Glutamatergic neuron (in vitro differentiated cells): ENCODE results near the gene TMEM181. TPM values are rescaled to one million over a fixed set of nuclear protein-coding genes. Genes with fewer than 3 reads are reported as not detected.
A peak's percentile ranks its signal among the peaks of the same experiment; 100 is the strongest.
"Not testable (repeated sequence)": the region's sequence is repeated elsewhere in the genome, so short reads cannot be mapped to it uniquely, and the experiment has no call there.

Experiments
- DNase-seq: peaks from one replicate; pipeline ENCODE4 v3.0.0; 2022
- H3K27ac Mint-ChIP-seq: one replicate; pipeline ENCODE4 v1.8.0; 2020; ENCODE audit warnings: mild to moderate bottlenecking, mixed read lengths, inconsistent platforms; ENCODE audit not compliant: unreplicated experiment
- H3K27me3 Mint-ChIP-seq: one replicate; pipeline ENCODE4 v1.8.0; 2020; ENCODE audit warnings: mild to moderate bottlenecking, moderate library complexity, mixed read lengths, inconsistent platforms; ENCODE audit not compliant: unreplicated experiment
- H3K36me3 Mint-ChIP-seq: one replicate; pipeline ENCODE4 v1.8.0; 2020; ENCODE audit warnings: mild to moderate bottlenecking, mixed read lengths, inconsistent platforms; ENCODE audit not compliant: unreplicated experiment
- H3K4me1 Mint-ChIP-seq: one replicate; pipeline ENCODE4 v1.8.0; 2020; ENCODE audit warnings: mild to moderate bottlenecking, low read depth, mixed read lengths, inconsistent platforms; ENCODE audit not compliant: unreplicated experiment
- H3K4me3 Mint-ChIP-seq: one replicate; pipeline ENCODE4 v1.8.0; 2020; ENCODE audit warnings: mild to moderate bottlenecking, mixed read lengths, inconsistent platforms; ENCODE audit not compliant: unreplicated experiment
- H3K9me3 Mint-ChIP-seq: one replicate; pipeline ENCODE4 v1.8.0; 2020; ENCODE audit warnings: mild to moderate bottlenecking, moderate library complexity, mixed read lengths, inconsistent platforms; ENCODE audit not compliant: unreplicated experiment
- CTCF ChIP-seq: fragments of 200-600 bp; sonication (generic); IDR thresholded peaks from one replicate; pipeline ENCODE4 v1.5.0; 2021; ENCODE audit not compliant: partially characterized antibody, unreplicated experiment
- total RNA-seq: library from RNA; stranded (reverse); fragmentation: NEBNext Ultra II Directional; extraction: Animal tissue kit (Norgen Biotek cat#: 25700); gene quantifications from one replicate; pipeline ENCODE4 v1.2.1, GENCODE V29; 2021; ENCODE audit not compliant: unreplicated experiment

TMEM181 gene
- total RNA-seq, 1 donor from 2014 or later: 44.3 TPM

DNA sequence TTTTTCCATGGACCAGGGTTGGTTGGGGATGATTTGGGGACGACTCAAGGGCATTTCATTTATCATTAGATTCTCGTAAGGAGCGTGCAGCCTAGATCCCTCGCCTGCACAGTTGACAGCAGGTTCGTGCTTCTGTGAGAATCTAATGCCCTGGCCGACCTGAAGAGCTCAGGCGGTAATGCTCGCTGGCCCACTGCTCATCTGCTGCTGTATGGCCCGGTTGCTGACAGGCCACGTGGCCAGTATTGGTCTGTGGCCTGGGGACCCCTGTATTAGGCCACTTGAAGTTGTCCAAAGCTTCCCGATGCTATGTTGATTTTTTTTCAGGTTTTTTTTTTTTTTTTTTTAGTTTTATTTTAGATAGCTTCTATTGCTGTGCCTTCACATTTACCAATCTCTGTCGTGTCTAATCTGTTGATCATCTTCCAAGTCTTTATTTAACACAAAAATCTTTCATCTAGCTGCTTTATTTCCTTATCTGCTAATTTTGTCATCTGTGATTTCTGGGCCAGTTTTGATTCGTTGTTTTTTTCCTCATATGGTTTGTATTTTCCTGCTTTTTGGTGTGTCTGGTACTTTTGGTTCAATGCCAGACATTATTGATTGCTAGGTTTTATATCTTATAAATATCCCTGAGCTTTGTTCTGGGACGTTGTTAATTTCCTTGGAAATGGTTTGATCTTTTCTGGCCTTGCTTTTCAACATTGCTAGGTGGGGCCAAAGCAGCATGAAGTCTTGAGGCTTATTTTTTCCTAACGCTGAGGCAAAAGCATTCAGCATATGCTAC lies 43.6 kb downstream of the TMEM181 start:
- Mint-ChIP-seq H3K4me3 (no peak overlapping the region), H3K27me3 (peaks cover 8% of the 10 kb centered on the region), H3K9me3 (peaks cover 7% of the 10 kb centered on the region), H3K27ac (peak overlapping the region; percentile 75), H3K4me1 (peaks cover 29% of the 10 kb centered on the region), H3K36me3 (no peaks in the 10 kb centered on the region)
- TF ChIP-seq CTCF: no peak
- DNase-seq: no peak

DNA sequence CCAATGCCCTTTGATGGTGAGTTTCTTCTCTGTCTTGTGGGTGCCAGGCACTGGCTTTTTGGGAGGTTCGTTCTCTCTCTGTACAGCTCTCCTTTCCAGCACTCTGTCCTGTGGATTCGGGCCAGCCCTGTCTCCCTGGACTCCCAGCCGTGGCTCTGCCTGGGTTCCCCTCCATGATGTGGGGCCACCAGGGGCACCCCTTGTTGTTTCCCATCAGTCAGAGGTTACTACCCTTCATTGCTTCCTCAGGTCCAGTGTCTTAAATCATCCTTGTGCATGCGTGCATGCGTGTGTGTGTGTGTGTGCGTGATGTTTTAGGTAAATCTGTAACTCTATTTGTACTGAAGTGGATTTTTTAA lies 44.1 kb downstream of the TMEM181 start:
- Mint-ChIP-seq H3K36me3 (no peaks in the 10 kb centered on the region), H3K9me3 (peaks cover 7% of the 10 kb centered on the region), H3K4me1 (peaks cover 27% of the 10 kb centered on the region), H3K4me3 (peak overlapping the region; percentile 26), H3K27ac (peak overlapping the region; percentile 75), H3K27me3 (peaks cover 7% of the 10 kb centered on the region)
- DNase-seq: no peak
- no peak for TF ChIP-seq CTCF

DNA sequence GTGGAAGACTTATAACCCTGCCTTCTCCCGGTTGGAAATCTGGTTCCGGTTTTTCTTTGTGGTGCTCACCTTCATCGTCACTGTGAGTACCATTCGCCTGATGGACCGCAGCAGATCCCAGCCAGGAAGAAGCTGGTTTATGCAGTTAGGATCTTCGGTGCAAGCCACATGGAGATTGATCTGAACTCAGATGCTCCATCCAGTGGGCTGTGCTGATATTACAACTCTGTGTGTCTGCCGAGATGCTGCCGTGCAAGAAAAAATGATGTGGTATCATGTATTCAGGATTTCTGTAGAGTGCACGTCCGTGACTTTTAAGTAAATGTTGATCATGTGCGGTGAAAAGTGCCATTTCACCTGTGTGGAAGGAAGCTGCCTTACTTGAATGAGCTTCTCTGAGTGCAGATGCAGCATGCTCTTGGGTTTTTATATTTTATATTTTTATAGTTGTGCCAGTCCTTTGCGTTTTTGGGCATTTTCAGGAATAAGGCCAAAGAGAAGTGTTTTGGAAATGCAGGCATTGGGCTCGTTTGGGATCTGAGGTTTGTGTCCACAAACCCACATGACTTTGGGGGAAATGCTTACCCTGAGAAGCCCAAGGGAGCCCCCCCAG lies 45.5 kb downstream of the TMEM181 start:
- peaks cover 7% of the 10 kb centered on the region for H3K9me3 Mint-ChIP-seq
- no peaks in the 10 kb centered on the region for H3K36me3 Mint-ChIP-seq
- peak; percentile 85 for TF ChIP-seq CTCF
- H3K4me3 Mint-ChIP-seq: no peak overlapping the region
- H3K4me1 Mint-ChIP-seq: peaks cover 20% of the 10 kb centered on the region
- peak overlapping the region; percentile 15 for H3K27ac Mint-ChIP-seq
- peaks cover 3% of the 10 kb centered on the region for H3K27me3 Mint-ChIP-seq
- peak; percentile 80 for DNase-seq

DNA sequence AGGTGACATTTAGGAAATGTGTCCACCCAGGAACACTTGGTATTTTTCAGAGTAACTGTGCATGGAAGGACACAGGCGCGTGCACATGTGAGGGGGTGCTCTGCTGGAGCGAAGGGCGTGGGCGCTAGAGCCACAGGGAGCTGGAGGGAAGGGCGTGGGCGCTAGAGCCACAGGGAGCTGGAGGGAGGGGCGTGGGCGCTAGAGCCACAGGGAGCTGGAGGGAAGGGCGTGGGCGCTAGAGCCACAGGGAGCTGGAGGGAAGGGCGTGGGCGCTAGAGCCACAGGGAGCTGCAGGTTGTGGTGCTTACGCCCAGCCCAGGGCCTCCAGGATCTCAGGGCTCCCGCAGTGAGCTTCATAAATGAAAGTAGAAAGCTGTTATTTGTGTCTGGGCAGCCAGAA lies 46.1 kb downstream of the TMEM181 start:
- not testable (repeated sequence) for H3K4me3 Mint-ChIP-seq, H3K9me3 Mint-ChIP-seq, H3K36me3 Mint-ChIP-seq, H3K27me3 Mint-ChIP-seq, DNase-seq
- Mint-ChIP-seq H3K27ac (peak overlapping the region; percentile 81), H3K4me1 (peaks cover 20% of the 10 kb centered on the region)

DNA sequence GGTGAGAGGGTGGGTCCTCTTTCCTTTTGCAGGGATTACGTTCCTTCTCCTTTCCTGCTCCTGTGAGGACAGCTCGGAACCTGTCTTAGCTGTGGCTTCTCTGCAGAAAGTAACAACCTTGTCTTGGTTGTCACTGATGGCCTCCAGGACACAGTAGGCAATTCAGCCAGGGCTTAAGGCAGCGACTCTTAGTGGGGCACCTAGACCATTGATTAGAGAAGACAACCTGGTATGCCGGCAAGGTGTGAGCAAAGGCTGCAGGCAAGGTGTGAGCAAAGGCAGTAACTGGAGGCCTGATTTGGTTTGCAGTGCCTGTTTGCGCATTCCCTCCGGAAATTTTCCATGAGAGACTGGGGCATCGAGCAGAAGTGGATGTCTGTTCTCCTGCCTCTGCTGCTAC lies 47.0 kb downstream of the TMEM181 start:
- no peak for TF ChIP-seq CTCF
- Mint-ChIP-seq H3K36me3 (peaks cover 7% of the 10 kb centered on the region), H3K4me3 (no peak overlapping the region), H3K9me3 (peaks cover 7% of the 10 kb centered on the region), H3K4me1 (peaks cover 25% of the 10 kb centered on the region), H3K27me3 (peaks cover 3% of the 10 kb centered on the region), H3K27ac (no peak overlapping the region)
- no peak for DNase-seq
